GM12878 (cell line): ENCODE measurements around the gene OLFML2A. TPM values are rescaled to one million over a fixed set of nuclear protein-coding genes. Genes with fewer than 3 reads are reported as not detected.

ENCODE experiments used
- ATAC-seq: fragments of 200-7000 bp; cut with Tn5 transposase; 3 replicates; pipeline ENCODE4 v1.9.1; 2020; ENCODE audit warnings: mild to moderate bottlenecking, moderate library complexity
- BruUV-seq: library from RNA; stranded (reverse); fragments of 400-500 nt; replicated peaks from 2 replicates; lab custom pipeline; 2021; lab: Mats Ljungman, UMichigan
- CTCF ChIA-PET: fragments of 300-600 bp; sonication (Branson Sonifier 250); formaldehyde crosslinking; extraction: SDS; loops from one replicate; lab custom pipeline; 2021; ENCODE audit warnings: inconsistent platforms; lab: Yijun Ruan, JAX
- POLR2A ChIA-PET: fragments of 350-600 bp; formaldehyde crosslinking; extraction: SDS; loops from one replicate; lab custom pipeline; 2021; ENCODE audit warnings: inconsistent platforms; lab: Charles Lee
- RAD21 ChIA-PET: fragments of 300-600 bp; sonication (Branson Sonifier 250); formaldehyde crosslinking; loops from one replicate; lab custom pipeline; 2023; ENCODE audit warnings: antibody characterized with exemption; ENCODE audit not compliant: unreplicated experiment; lab: Charles Lee
- SMC1A ChIA-PET: fragments of 300-600 bp; sonication (Branson Sonifier 250); formaldehyde crosslinking; loops from one replicate; lab custom pipeline; 2023; ENCODE audit not compliant: unreplicated experiment, uncharacterized antibody; lab: Charles Lee
- DNase-seq: peaks from one replicate; pipeline ENCODE4 v3.0.0-alpha.2; 2011; ENCODE audit warnings: low read depth, low spot score
- FAIRE-seq: peaks from 3 replicates; lab custom pipeline; 2011; peaks lifted over from hg19 to GRCh38; lab: Jason Lieb, UNC
- H2AFZ ChIP-seq: 2 replicates; pipeline ENCODE4 v1.6.0; 2011; ENCODE audit warnings: low read depth, low read length, control low read depth; ENCODE audit not compliant: control insufficient read depth
- H3K27ac ChIP-seq: 2 replicates; pipeline ENCODE4 v1.5.1; 2011; ENCODE audit warnings: control low read depth; ENCODE audit not compliant: control insufficient read depth, insufficient read depth
- H3K27me3 ChIP-seq, 2 experiments: replicated peaks in 1 of 2; 2 replicates each; pipeline versions ENCODE4 v1.6.0 to v1.6.1; 2011; ENCODE audit warnings: low read length in 1 of 2; ENCODE audit not compliant: control insufficient read depth in 2 of 2, insufficient read depth in 2 of 2
- H3K36me3 ChIP-seq, 2 experiments: 2 replicates each; pipeline ENCODE4 v1.5.1; 2011; ENCODE audit warnings: low read length in 1 of 2; ENCODE audit not compliant: control insufficient read depth in 2 of 2, insufficient read depth in 2 of 2
- H3K4me1 ChIP-seq: 2 replicates; pipeline ENCODE4 v1.6.1; 2011; ENCODE audit warnings: mild to moderate bottlenecking, low read length, moderate library complexity, mixed read lengths; ENCODE audit not compliant: control insufficient read depth, insufficient read depth
- H3K4me2 ChIP-seq: 2 replicates; pipeline ENCODE4 v1.6.0; 2011; ENCODE audit warnings: control low read depth; ENCODE audit not compliant: control insufficient read depth, insufficient read depth
- H3K4me3 ChIP-seq: fragments of 200-600 bp; sonication (generic); 2 replicates; pipeline ENCODE4 v1.5.1; 2016
- H3K79me2 ChIP-seq: 2 replicates; pipeline ENCODE4 v1.6.0; 2011; ENCODE audit warnings: low read length; ENCODE audit not compliant: control insufficient read depth, insufficient read depth
- H3K9ac ChIP-seq: 2 replicates; pipeline ENCODE4 v1.8.0; 2011; ENCODE audit warnings: low read length, control low read depth, mixed read lengths; ENCODE audit not compliant: control insufficient read depth, insufficient read depth
- H3K9me3 ChIP-seq: replicated peaks from 3 replicates; pipeline ENCODE4 v1.5.1; 2011; ENCODE audit warnings: mild to moderate bottlenecking, low read length; ENCODE audit not compliant: control insufficient read depth, insufficient read depth
- H4K20me1 ChIP-seq: 2 replicates; pipeline ENCODE4 v1.6.0; 2011; ENCODE audit not compliant: control insufficient read depth, insufficient read depth
- ATF2 ChIP-seq: IDR thresholded peaks from 2 replicates; pipeline ENCODE4 v1.6.1; 2012; ENCODE audit warnings: low read length, inconsistent platforms
- LARP7 ChIP-seq: fragments of 450-650 bp; IDR thresholded peaks from 2 replicates; pipeline ENCODE4 v1.6.1; 2017; ENCODE audit warnings: mild to moderate bottlenecking
- MLLT1 ChIP-seq: fragments of 450-650 bp; IDR thresholded peaks from 2 replicates; pipeline ENCODE4 v1.6.1; 2016; ENCODE audit warnings: mild to moderate bottlenecking
- NFYB ChIP-seq: IDR thresholded peaks from 2 replicates; pipeline ENCODE4 v1.6.1; 2011; ENCODE audit warnings: low read depth, mild to moderate bottlenecking, low read length, improper control_type of control experiment, moderate library complexity; ENCODE audit not compliant: insufficient read depth
- SKIL ChIP-seq: fragments of 450-650 bp; IDR thresholded peaks from 2 replicates; pipeline ENCODE4 v1.6.1; 2017; ENCODE audit warnings: mild to moderate bottlenecking, low read depth, inconsistent platforms; ENCODE audit not compliant: poor library complexity, severe bottlenecking
- ZZZ3 ChIP-seq: IDR thresholded peaks from 2 replicates; pipeline ENCODE4 v1.6.1; 2011; ENCODE audit warnings: low read depth; ENCODE audit not compliant: control insufficient read depth, insufficient read length
- WGBS: methylation state at CpG from one replicate; pipeline ENCODE4 v1.1.6; 2016; ENCODE audit warnings: low lambda C conversion rate; ENCODE audit not compliant: insufficient replicate concordance, insufficient coverage; ENCODE audit errors: missing lambda C conversion rate; 5-methylcytosine and 5-hydroxymethylcytosine counted together
- in situ Hi-C: fragments of 300-500 bp; cut with MboI; formaldehyde crosslinking; loops from 9 replicates; pipeline ENCODE4 v1.14.3; 2018; ENCODE audit warnings: mixed read lengths
- intact Hi-C: fragments of 100-400 bp; cut with micrococcal nuclease; formaldehyde crosslinking; loops from one replicate; pipeline ENCODE4 v1.14.2; 2022; ENCODE audit not compliant: unreplicated experiment
- polyA plus RNA-seq, 11 experiments: library from polyadenylated mRNA; depleted of rRNA in 4 of 11; unstranded in 6 of 11; stranded (reverse) in 5 of 11; fragments of >200 nt; fragmentation: Nextera tagmentation in 4 of 11; fragmentation: Illumina TruSeq in 1 of 11; extraction: Ambion mirVana in 4 of 11; extraction: Trizol in 1 of 11; gene quantifications; 1 replicate in 1 of 11; 2 replicates in 10 of 11; pipeline versions ENCODE4 v1.2.1 to v1.2.3, GENCODE V29; 2011 to 2016; ENCODE audit warnings: inconsistent platforms in 2 of 11, missing spikeins in 2 of 11, low read depth in 1 of 11
- total RNA-seq, 4 experiments: library from RNA; depleted of rRNA in 3 of 4; stranded (reverse); fragments of >200 nt in 3 of 4; fragmentation: Illumina TruSeq in 1 of 4; extraction: Trizol in 1 of 4; gene quantifications; 2 replicates each; pipeline versions ENCODE4 v1.2.1 to v1.2.3, GENCODE V29; 2013 to 2021

The OLFML2A gene
- total and polyA plus RNA-seq, 10 of the 15 experiments (the other 5 are each of a cell fraction or from before 2014, with no cell fraction given), result 0.02 to 0.13 (median 0.10) TPM; not detected in 4

- H3K79me2 ChIP-seq, result peaks cover 57% of the 10 kb centered on the region
- intact Hi-C loops, result no loop called here
- H3K4me3 ChIP-seq, result no peak overlapping the region
- no peak for TF ChIP-seq ATF2
- TF ChIP-seq MLLT1, result no peak
- TF ChIP-seq ZZZ3, result no peak
- no peak for TF ChIP-seq NFYB
- TF ChIP-seq SKIL, result no peak
- TF ChIP-seq LARP7, result no peak
- TF ChIP-seq, all 136 proteins: peak for 0
- H4K20me1 ChIP-seq, result no peaks in the 10 kb centered on the region
- H3K27ac ChIP-seq, result no peak overlapping the region
- H3K9ac ChIP-seq, result no peak overlapping the region
- no peak overlapping the region for H2AFZ ChIP-seq
- 97% methylated on average over 3 of the region's 3 CpGs for WGBS
- no peaks in the 10 kb centered on the region for H3K9me3 ChIP-seq
- H3K4me2 ChIP-seq, result no peak overlapping the region
- ChIA-PET CTCF (interaction anchor here (1.3 to 13.9 kb wide), 7 partner anchors 9 to 211 kb away, joined by 4 to 201 read pairs (median 42); partner anchors contain the start of genes NR6A1 and WDR38), SMC1A (interaction anchor here (0.8 to 7.7 kb wide), 8 partner anchors 10 to 146 kb away, joined by 3 to 105 read pairs (median 4); partner anchors contain the start of gene WDR38), RAD21 (interaction anchor here (0.9 to 5.8 kb wide), 7 partner anchors 10 to 200 kb away, joined by 3 to 86 read pairs (median 4); partner anchors contain the start of gene WDR38), POLR2A (interaction anchor here (1.2 kb wide), 1 partner anchor 10 kb away, joined by 3 read pairs; no protein-coding TSS in a partner anchor)
- FAIRE-seq (no peak), DNase-seq (no peak), ATAC-seq (no peak)
- H3K27me3 ChIP-seq, result no peaks in the 10 kb centered on the region
- H3K4me1 ChIP-seq, result peaks cover 21% of the 10 kb centered on the region
- no TSS peak for BruUV-seq
- in situ Hi-C loops, result no loop called here
- no peaks in the 10 kb centered on the region for H3K36me3 ChIP-seq
Measured at GRCh38 chr9:124762633-124763032, 14.3 kb upstream of the OLFML2A start.
